Muscle of leg (tissue), 11 donors: ENCODE measurements around the gene ZNF628. TPM values are rescaled to one million over a fixed set of nuclear protein-coding genes. Genes with fewer than 3 reads are reported as not detected.

ENCODE experiments used
- DNase-seq: peaks from one replicate; pipeline ENCODE4 v3.0.0; 2013
- H3K27ac ChIP-seq: one replicate; pipeline ENCODE4 v1.5.1; 2013; ENCODE audit warnings: mild to moderate bottlenecking, low read length, control low read depth
- H3K27me3 ChIP-seq: one replicate; pipeline ENCODE4 v1.6.1; 2013; ENCODE audit warnings: low read length; ENCODE audit not compliant: control insufficient read depth, insufficient read depth
- H3K36me3 ChIP-seq: one replicate; pipeline ENCODE4 v1.6.1; 2013; ENCODE audit warnings: low read length; ENCODE audit not compliant: control insufficient read depth, insufficient read depth
- H3K4me1 ChIP-seq: one replicate; pipeline ENCODE4 v1.6.1; 2013; ENCODE audit warnings: low read length; ENCODE audit not compliant: control insufficient read depth, insufficient read depth
- H3K4me3 ChIP-seq: one replicate; pipeline ENCODE4 v1.5.1; 2013; ENCODE audit warnings: low read length, control low read depth
- H3K9me3 ChIP-seq: replicated peaks from 2 replicates; pipeline ENCODE4 v1.6.1; 2013; ENCODE audit warnings: low read depth, low read length; ENCODE audit not compliant: control insufficient read depth
- WGBS: methylation state at CpG from one replicate; pipeline ENCODE4 v1.1.5; 2013; ENCODE audit warnings: missing lambda C conversion rate; ENCODE audit not compliant: insufficient coverage; 5-methylcytosine and 5-hydroxymethylcytosine counted together
- polyA plus RNA-seq, 8 donors: library from polyadenylated mRNA; unstranded; fragments of 120-200 nt; gene quantifications; one replicate each; pipeline versions ENCODE4 v1.2.1 to v1.2.3, GENCODE V29; 2013; ENCODE audit warnings: inconsistent platforms in 1 of 8, low replicate concordance in 1 of 8; ENCODE audit not compliant: insufficient read length in 8 of 8, insufficient read depth in 1 of 8
- total RNA-seq: library from RNA; stranded (reverse); fragments of 120-200 nt; gene quantifications from one replicate; pipeline ENCODE4 v1.2.4, GENCODE V29; 2013

ZNF628 gene
- total and polyA plus RNA-seq, 9 donors, result 1.6 to 5.1 (median 3.6) TPM

DNA sequence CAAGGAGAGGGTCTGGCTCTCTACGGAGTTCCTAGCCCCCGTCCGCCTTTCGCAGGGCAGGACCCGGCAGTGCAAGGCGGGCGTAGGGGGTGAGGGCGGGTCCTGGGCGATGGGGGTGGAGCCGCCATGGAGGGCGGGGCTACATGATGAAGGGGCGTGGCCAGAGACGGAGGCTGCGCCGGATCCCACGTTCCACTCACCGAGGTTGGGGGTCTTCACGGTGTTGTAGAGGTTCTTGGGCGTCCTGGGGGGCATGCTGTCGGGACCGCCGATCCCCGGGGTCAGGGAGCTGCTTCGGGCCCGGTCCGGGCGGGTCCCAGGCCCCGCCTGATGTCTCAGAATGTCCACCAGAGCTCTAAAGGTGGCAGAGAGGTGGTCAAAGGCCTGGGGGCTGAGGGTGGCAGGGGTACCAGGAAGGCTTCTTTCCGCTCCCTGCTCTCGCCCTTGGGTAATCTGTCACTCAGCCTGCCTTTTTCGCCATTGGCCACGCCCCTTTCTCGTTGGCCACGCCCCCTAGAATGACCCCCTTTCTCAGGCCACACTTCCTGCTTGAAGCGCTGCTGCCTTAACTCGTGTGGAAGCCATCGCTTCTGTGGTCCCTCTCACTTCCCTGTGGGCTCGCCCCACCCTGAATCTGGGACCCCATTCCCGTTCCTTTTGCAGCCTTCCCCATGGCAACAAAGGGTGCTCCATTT lies 35.9 kb upstream of the ZNF628 start:
- peaks cover 11% of the 10 kb centered on the region for H3K4me1 ChIP-seq
- no peaks in the 10 kb centered on the region for H3K36me3 ChIP-seq
- H3K4me3 ChIP-seq, result no peak overlapping the region
- no peaks in the 10 kb centered on the region for H3K9me3 ChIP-seq
- peaks cover 75% of the 10 kb centered on the region for H3K27me3 ChIP-seq
- 5% methylated on average over 32 of the region's 39 CpGs for WGBS
- DNase-seq, result no peak
- no peak overlapping the region for H3K27ac ChIP-seq

GRCh38 chr19:55441319-55441691 lies 35.1 kb upstream of the ZNF628 start:
- Histone ChIP-seq H3K36me3 (no peaks in the 10 kb centered on the region), H3K9me3 (no peaks in the 10 kb centered on the region), H3K4me1 (peaks cover 11% of the 10 kb centered on the region), H3K27ac (no peak overlapping the region), H3K4me3 (no peak overlapping the region), H3K27me3 (peaks cover 79% of the 10 kb centered on the region)
- DNase-seq, result no peak
- 2% methylated on average over 21 of the region's 21 CpGs for WGBS

DNA sequence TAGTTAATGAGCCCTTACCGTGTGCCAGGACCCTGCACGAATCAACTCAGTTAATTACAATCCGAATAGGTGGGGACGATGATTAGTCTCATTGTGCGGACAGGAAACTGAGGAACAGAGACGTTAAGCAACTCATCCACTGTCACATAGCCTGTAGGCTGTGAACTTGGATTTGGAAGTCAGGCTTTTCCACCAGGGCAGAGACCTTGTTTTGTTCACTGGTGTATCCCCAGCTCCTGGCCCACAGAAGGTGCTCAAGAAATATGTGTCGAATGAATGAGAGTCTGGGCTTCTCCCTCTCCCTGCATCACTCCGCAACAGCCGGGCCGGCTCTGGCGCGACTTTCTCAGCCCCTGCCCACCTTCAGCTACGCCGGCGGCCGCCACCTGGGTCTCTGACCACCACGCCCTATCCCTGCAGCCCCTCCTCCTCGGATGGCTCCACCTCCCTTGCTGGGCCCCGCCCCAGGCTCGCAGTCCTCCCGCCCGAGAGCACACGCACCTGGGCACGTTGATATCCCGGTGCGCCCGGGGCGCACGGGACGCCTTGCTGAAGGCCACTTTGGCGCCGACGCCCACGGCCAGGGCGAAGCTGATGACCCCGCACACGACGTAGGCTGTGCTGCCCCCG lies 34.6 kb upstream of the ZNF628 start:
- no peaks in the 10 kb centered on the region for H3K36me3 ChIP-seq
- H3K4me1 ChIP-seq, result peaks cover 11% of the 10 kb centered on the region
- H3K9me3 ChIP-seq, result no peaks in the 10 kb centered on the region
- 2% methylated on average over 25 of the region's 39 CpGs for WGBS
- no peak overlapping the region for H3K27ac ChIP-seq
- H3K27me3 ChIP-seq, result peaks cover 84% of the 10 kb centered on the region
- no peak overlapping the region for H3K4me3 ChIP-seq
- DNase-seq, result no peak

DNA sequence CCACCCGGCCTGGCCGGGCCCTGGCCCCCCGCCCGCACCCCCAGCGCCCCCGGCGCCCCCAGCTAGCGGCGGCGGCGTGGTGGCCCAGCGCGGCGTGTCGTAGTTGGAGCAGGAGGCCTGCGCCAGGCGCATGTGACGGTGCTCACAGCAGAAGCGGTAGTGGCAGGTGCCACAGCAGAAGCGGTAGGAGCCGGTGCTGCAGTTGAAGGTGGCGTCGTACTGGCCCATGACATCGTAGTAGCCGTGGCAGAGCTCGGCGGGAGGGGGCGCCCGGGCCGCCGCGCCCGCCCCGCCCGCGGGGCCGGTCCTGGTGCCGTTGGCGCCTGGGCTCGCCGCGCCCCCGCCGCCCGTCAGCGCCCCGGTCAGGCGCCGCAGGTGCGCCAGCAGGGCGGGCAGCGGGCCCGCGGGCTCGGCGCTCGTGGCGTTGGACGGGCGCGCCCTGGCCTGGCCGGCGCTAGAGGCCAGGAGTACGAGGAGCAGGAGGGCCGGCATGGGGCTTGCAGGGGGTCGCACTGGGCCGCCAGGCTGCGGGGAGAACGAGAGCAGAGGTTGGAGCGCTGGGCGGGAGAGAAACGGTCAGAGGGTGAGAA lies 34.0 kb upstream of the ZNF628 start:
- Histone ChIP-seq H3K4me3 (no peak overlapping the region), H3K36me3 (no peaks in the 10 kb centered on the region), H3K27ac (no peak overlapping the region), H3K9me3 (no peaks in the 10 kb centered on the region), H3K4me1 (peaks cover 10% of the 10 kb centered on the region), H3K27me3 (peaks cover 88% of the 10 kb centered on the region)
- no peak for DNase-seq
- WGBS, result under 1% methylated on average over 65 of the region's 72 CpGs

DNA sequence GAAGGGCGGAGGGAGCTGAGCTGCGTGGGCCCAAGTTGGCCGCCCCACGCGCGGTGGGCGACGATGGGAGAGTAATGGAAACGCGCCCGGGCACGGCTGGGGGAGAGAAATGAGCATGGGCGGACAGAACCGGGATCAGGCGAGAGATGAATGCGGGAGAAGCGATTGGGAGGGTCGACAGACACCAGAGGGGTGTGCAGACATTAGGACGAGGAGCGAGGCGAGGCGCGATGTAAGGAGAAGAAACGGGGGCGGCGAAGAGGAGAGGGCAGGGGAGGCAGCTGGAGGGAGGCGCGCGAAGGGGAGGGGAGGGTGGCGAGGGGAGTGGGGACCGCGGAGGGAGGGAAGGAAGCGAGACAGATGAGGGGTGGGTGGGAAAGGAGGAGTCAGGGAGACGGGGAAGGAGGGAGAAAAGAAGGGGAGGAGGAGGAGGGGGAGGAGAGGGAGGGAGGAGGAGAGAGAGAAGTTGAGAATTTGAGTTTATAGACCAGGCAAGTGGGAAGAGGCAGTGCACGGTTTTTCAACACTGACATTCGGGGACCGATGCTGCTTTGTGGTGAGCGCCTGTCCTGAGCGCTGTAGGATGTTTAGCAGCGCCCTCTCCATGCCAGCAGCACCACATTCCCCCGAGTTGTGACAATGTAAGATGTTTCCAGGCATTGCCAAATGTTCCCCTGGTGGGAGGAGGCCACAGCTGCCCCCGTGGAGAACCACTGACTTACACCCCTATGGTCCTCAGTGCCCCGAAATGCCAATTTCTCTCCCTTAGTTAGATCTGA lies 33.2 kb upstream of the ZNF628 start, which contains the start of gene SHISA7:
Gene SHISA7 (minus strand): TSS at position 256 of the 779 bp plus-strand sequence. CDS start 437 bp downstream, outside the sequence.
- Histone ChIP-seq H3K4me3 (no peak within 1 kb of the TSS), H3K9me3 (no peaks in the 10 kb centered on the region), H3K4me1 (peaks cover 8% of the 10 kb centered on the region), H3K27me3 (peaks cover 91% of the 10 kb centered on the region), H3K27ac (no peak within 1 kb of the TSS), H3K36me3 (no peaks in the 10 kb centered on the region)
- WGBS, result 2% methylated on average over 40 of the region's 43 CpGs
- DNase-seq, result no peak

- Histone ChIP-seq H3K36me3 (no peaks in the 10 kb centered on the region), H3K27me3 (peaks cover 86% of the 10 kb centered on the region), H3K4me1 (peaks cover 8% of the 10 kb centered on the region), H3K9me3 (no peaks in the 10 kb centered on the region), H3K4me3 (no peak overlapping the region), H3K27ac (no peak overlapping the region)
- DNase-seq, result no peak
- WGBS, result 49% methylated on average over 6 of the region's 18 CpGs
These were observed 32.5 kb upstream of the ZNF628 start for GRCh38 chr19:55443824-55444480.

- Histone ChIP-seq H3K9me3 (no peaks in the 10 kb centered on the region), H3K27me3 (peaks cover 86% of the 10 kb centered on the region), H3K4me1 (peaks cover 8% of the 10 kb centered on the region), H3K27ac (no peak overlapping the region), H3K4me3 (no peak overlapping the region), H3K36me3 (no peaks in the 10 kb centered on the region)
- 47% methylated on average over 10 of the region's 11 CpGs for WGBS
- DNase-seq, result no peak
These were observed 31.8 kb upstream of the ZNF628 start for GRCh38 chr19:55444646-55445045.

GRCh38 chr19:55446060-55446459 lies 30.4 kb upstream of the ZNF628 start:
- H3K4me1 ChIP-seq, result no peaks in the 10 kb centered on the region
- H3K27me3 ChIP-seq, result peaks cover 85% of the 10 kb centered on the region
- H3K9me3 ChIP-seq, result no peaks in the 10 kb centered on the region
- H3K27ac ChIP-seq, result no peak overlapping the region
- no peaks in the 10 kb centered on the region for H3K36me3 ChIP-seq
- 81% methylated on average over 3 of the region's 8 CpGs for WGBS
- no peak for DNase-seq
- no peak overlapping the region for H3K4me3 ChIP-seq

DNA sequence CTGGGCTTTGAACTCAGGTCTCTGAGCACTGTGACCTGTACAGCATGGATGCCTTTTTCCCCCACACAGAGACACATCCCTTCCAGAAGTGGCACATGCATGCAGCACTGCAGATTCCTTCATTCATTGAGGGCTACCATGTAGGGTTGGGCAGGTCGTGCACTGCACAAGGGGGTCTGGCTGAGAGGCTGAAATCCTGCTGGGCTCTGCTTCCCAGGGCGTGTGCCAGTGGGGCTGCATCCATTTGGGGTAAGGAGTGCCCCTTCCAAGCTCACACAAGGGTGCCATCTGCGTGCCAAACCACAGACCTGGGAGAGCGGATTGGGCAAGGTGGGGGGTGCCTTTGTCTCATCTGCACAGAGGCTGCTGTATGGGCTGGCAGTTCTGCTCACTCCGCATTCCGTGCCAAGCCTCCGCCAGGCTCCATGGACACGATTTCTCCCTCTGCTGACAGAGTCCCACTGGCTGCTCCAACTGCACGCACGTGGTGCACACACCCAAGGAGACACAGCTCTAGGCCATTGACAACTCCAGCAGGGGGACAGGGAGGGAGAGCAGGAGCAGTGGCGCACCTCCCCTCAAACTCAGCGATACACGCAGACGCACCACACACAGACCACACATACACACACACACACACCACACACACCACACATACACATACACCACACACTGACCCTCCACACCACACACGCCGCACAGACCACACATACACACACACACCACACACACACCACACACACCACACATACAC lies 28.8 kb upstream of the ZNF628 start:
- Histone ChIP-seq H3K27me3 (peaks cover 87% of the 10 kb centered on the region), H3K4me1 (peaks cover 12% of the 10 kb centered on the region), H3K27ac (no peak overlapping the region), H3K36me3 (no peaks in the 10 kb centered on the region), H3K9me3 (no peaks in the 10 kb centered on the region), H3K4me3 (no peak overlapping the region)
- 30% methylated on average over 13 of the region's 16 CpGs for whole genome bisulfite sequencing
- DNase-seq, result no peak
